ENCODE results near the gene GGCX.

The GGCX gene

GRCh38 chr2:85542777-85543176, 18.5 kb downstream of the GGCX start:
- ChIA-PET CTCF (interaction anchor here (0.5 kb wide), 1 partner anchor 95 kb away, joined by 4 read pairs; no protein-coding TSS in a partner anchor), POLR2A (interaction anchor here (0.6 to 4.9 kb wide), 3 partner anchors 9 to 123 kb away, joined by 3 to 30 read pairs (median 3); partner anchors contain the start of gene SH2D6)
- no peak for DNase-seq (ENCODE audit: extremely low spot score)

GRCh38 chr2:85541753-85542457, 19.4 kb downstream of the GGCX start:
- no peak for DNase-seq (ENCODE audit: extremely low spot score)
- no peak for TF ChIP-seq ELF4 (IDR thresholded peaks at IDR 0.05)
- TF ChIP-seq SP1 (IDR thresholded peaks at IDR 0.05) = no peak
- no peak for TF ChIP-seq BHLHE40 (IDR thresholded peaks at IDR 0.05; ENCODE audit: borderline replicate concordance)
- TF ChIP-seq PKNOX1 (IDR thresholded peaks at IDR 0.05) = no peak
- TF ChIP-seq L3MBTL2 (conservative IDR thresholded peaks at IDR 0.05) = no peak
- TF ChIP-seq ZNF384 (IDR thresholded peaks at IDR 0.05) = no peak
- no peak for TF ChIP-seq FOXA1 (IDR thresholded peaks at IDR 0.05)
- TF ChIP-seq ARNT (IDR thresholded peaks at IDR 0.05) = no peak
- TF ChIP-seq FOXM1 (IDR thresholded peaks at IDR 0.05; ENCODE audit: borderline replicate concordance) = no peak
- no peak for TF ChIP-seq HDGF (IDR thresholded peaks at IDR 0.05; ENCODE audit: borderline replicate concordance)
- TF ChIP-seq CTBP1 (IDR thresholded peaks at IDR 0.05; ENCODE audit: borderline replicate concordance) = no peak
- no peak for TF ChIP-seq SUZ12 (IDR thresholded peaks at IDR 0.05)
- no peak for TF ChIP-seq LEF1 (IDR thresholded peaks at IDR 0.05; ENCODE audit: borderline replicate concordance)
- no peak for TF ChIP-seq NFRKB (IDR thresholded peaks at IDR 0.05)
- TF ChIP-seq FOXK2 (IDR thresholded peaks at IDR 0.05) = no peak
- POLR2A ChIA-PET = interaction anchor here (0.9 to 5.4 kb wide), 2 partner anchors 10 to 122 kb away, joined by 3 to 105 read pairs; partner anchors contain the start of gene SH2D6
- CTCF ChIA-PET = interaction anchor here (1.2 to 1.6 kb wide), 2 partner anchors 10 to 122 kb away, joined by 3 to 6 read pairs; no protein-coding TSS in a partner anchor

More at GRCh38 chr2:85542777-85543176, 18.5 kb downstream of the GGCX start:
- TF ChIP-seq LEF1 (IDR thresholded peaks at IDR 0.05; ENCODE audit: borderline replicate concordance) (no peak), PKNOX1 (IDR thresholded peaks at IDR 0.05) (no peak), ARNT (IDR thresholded peaks at IDR 0.05) (no peak), CTBP1 (IDR thresholded peaks at IDR 0.05; ENCODE audit: borderline replicate concordance) (no peak), FOXM1 (IDR thresholded peaks at IDR 0.05; ENCODE audit: borderline replicate concordance) (no peak), HDGF (IDR thresholded peaks at IDR 0.05; ENCODE audit: borderline replicate concordance) (no peak), NFRKB (IDR thresholded peaks at IDR 0.05) (no peak), ZNF384 (IDR thresholded peaks at IDR 0.05) (no peak), SUZ12 (IDR thresholded peaks at IDR 0.05) (no peak), ELF4 (IDR thresholded peaks at IDR 0.05) (no peak), BHLHE40 (IDR thresholded peaks at IDR 0.05; ENCODE audit: borderline replicate concordance) (no peak), TARDBP (IDR thresholded peaks at IDR 0.05) (no peak), L3MBTL2 (conservative IDR thresholded peaks at IDR 0.05) (no peak), FOXK2 (IDR thresholded peaks at IDR 0.05) (no peak), SP1 (IDR thresholded peaks at IDR 0.05) (no peak), FOXA1 (IDR thresholded peaks at IDR 0.05) (no peak)

- no peak for DNase-seq (ENCODE audit: extremely low spot score)
- ChIA-PET CTCF (interaction anchor here (1.2 to 1.6 kb wide), 2 partner anchors 11 to 122 kb away, joined by 3 to 6 read pairs; no protein-coding TSS in a partner anchor), POLR2A (interaction anchor here (0.7 to 5.4 kb wide), 4 partner anchors 11 to 121 kb away, joined by 3 to 105 read pairs (median 6); partner anchors contain the start of gene SH2D6)
- TF ChIP-seq FOXA1 (IDR thresholded peaks at IDR 0.05) = no peak
- TF ChIP-seq NFRKB (IDR thresholded peaks at IDR 0.05) = no peak
- TF ChIP-seq ELF4 (IDR thresholded peaks at IDR 0.05) = no peak
- TF ChIP-seq L3MBTL2 (conservative IDR thresholded peaks at IDR 0.05) = no peak
- no peak for TF ChIP-seq SP1 (IDR thresholded peaks at IDR 0.05)
Observed at GRCh38 chr2:85541262-85541661, 20.0 kb downstream of the GGCX start.

GRCh38 chr2:85540133-85540648, 21.1 kb downstream of the GGCX start:
- no peak for DNase-seq (ENCODE audit: extremely low spot score)
- POLR2A ChIA-PET = interaction anchor here (0.7 to 5.4 kb wide), 17 partner anchors 10 to 120 kb away, joined by 3 to 105 read pairs (median 5); partner anchors contain the start of genes GGCX, RNF181 and SH2D6
- CTCF ChIA-PET = interaction anchor here (1.1 to 1.5 kb wide), 3 partner anchors 12 to 119 kb away, joined by 3 to 4 read pairs (median 4); no protein-coding TSS in a partner anchor
- TF ChIP-seq LEF1 (IDR thresholded peaks at IDR 0.05; ENCODE audit: borderline replicate concordance) (no peak), NFRKB (IDR thresholded peaks at IDR 0.05) (no peak), FOXK2 (IDR thresholded peaks at IDR 0.05) (no peak), SP1 (IDR thresholded peaks at IDR 0.05) (no peak), BHLHE40 (IDR thresholded peaks at IDR 0.05; ENCODE audit: borderline replicate concordance) (no peak), L3MBTL2 (conservative IDR thresholded peaks at IDR 0.05) (no peak), TARDBP (IDR thresholded peaks at IDR 0.05) (no peak), FOXM1 (IDR thresholded peaks at IDR 0.05; ENCODE audit: borderline replicate concordance) (no peak), ELF4 (IDR thresholded peaks at IDR 0.05) (no peak), SUZ12 (IDR thresholded peaks at IDR 0.05) (no peak)

- DNase-seq (ENCODE audit: extremely low spot score) = peak; percentile 49
- TF ChIP-seq L3MBTL2 (conservative IDR thresholded peaks at IDR 0.05) (peak; percentile 92), HDGF (IDR thresholded peaks at IDR 0.05; ENCODE audit: borderline replicate concordance) (no peak)
- CTCF ChIA-PET = interaction anchor here (0.6 to 1.5 kb wide), 7 partner anchors 13 to 119 kb away, joined by 3 to 5 read pairs (median 4); no protein-coding TSS in a partner anchor
- POLR2A ChIA-PET = interaction anchor here (0.7 to 5.4 kb wide), 41 partner anchors 10 to 185 kb away, joined by 3 to 105 read pairs (median 4); partner anchors contain the start of genes C2orf68, GGCX, RETSAT and RNF181
Observed at GRCh38 chr2:85539361-85540132, 21.7 kb downstream of the GGCX start.

Measured in HEK293T (cell line).